Karpas-422 (cell line): ENCODE results near the gene SAFB2. TPM values are rescaled to one million over a fixed set of nuclear protein-coding genes. Genes with fewer than 3 reads are reported as not detected.

Experiments used
- DNase-seq: peaks from one replicate; pipeline ENCODE4 v3.0.0-alpha.2; 2015
- H2AFZ ChIP-seq: fragments of 200-600 bp; sonication (generic); 2 replicates; pipeline ENCODE4 v1.6.1; 2014; ENCODE audit warnings: antibody characterized with exemption, low read length, mixed read lengths
- H3K27ac ChIP-seq: fragments of 200-600 bp; sonication (generic); 2 replicates; pipeline ENCODE4 v1.5.1; 2014; ENCODE audit warnings: mild to moderate bottlenecking, low read length, moderate library complexity
- H3K27me3 ChIP-seq: fragments of 200-600 bp; sonication (generic); 2 replicates; pipeline ENCODE4 v1.6.1; 2014; ENCODE audit warnings: low read length, mixed read lengths
- H3K36me3 ChIP-seq: fragments of 200-600 bp; sonication (generic); 2 replicates; pipeline ENCODE4 v1.6.1; 2014; ENCODE audit warnings: low read length, mixed read lengths; ENCODE audit not compliant: insufficient read depth
- H3K4me1 ChIP-seq: fragments of 200-600 bp; sonication (generic); 2 replicates; pipeline ENCODE4 v1.6.1; 2014; ENCODE audit warnings: mild to moderate bottlenecking, low read length, mixed read lengths
- H3K4me2 ChIP-seq: fragments of 200-600 bp; sonication (generic); 2 replicates; pipeline ENCODE4 v1.6.1; 2014; ENCODE audit warnings: low read length, low read depth, mild to moderate bottlenecking; ENCODE audit not compliant: poor library complexity, severe bottlenecking
- H3K4me3 ChIP-seq: fragments of 200-600 bp; sonication (generic); 2 replicates; pipeline ENCODE4 v1.5.1; 2014; ENCODE audit warnings: mild to moderate bottlenecking, antibody characterized with exemption, low read length, mixed read lengths
- H3K79me2 ChIP-seq: fragments of 200-600 bp; sonication (generic); 2 replicates; pipeline ENCODE4 v1.6.1; 2014; ENCODE audit warnings: mild to moderate bottlenecking, low read length, mixed read lengths
- H3K9ac ChIP-seq: fragments of 200-600 bp; sonication (generic); 2 replicates; pipeline ENCODE4 v1.6.0; 2014; ENCODE audit warnings: low read length
- H3K9me2 ChIP-seq: fragments of 200-600 bp; sonication (generic), shearing (Covaris generic); replicated peaks from 2 replicates; pipeline ENCODE4 v1.6.0; 2014; ENCODE audit warnings: mild to moderate bottlenecking, low read length, moderate library complexity; ENCODE audit not compliant: insufficient read depth
- H3K9me3 ChIP-seq: fragments of 300-700, 200-600 bp; sonication (generic); 2 replicates; pipeline ENCODE4 v1.6.1; 2014; ENCODE audit warnings: low read length, mixed read lengths
- H4K20me1 ChIP-seq: fragments of 200-600 bp; sonication (generic); 2 replicates; pipeline ENCODE4 v1.6.1; 2014; ENCODE audit warnings: mild to moderate bottlenecking, antibody characterized with exemption, low read length, low read depth; ENCODE audit not compliant: insufficient read depth
- total RNA-seq: library from RNA; depleted of rRNA; stranded (reverse); fragments of >200 nt; shearing (Covaris generic); gene quantifications from 2 replicates; pipeline ENCODE4 v1.2.3, GENCODE V29; 2014; ENCODE audit warnings: low replicate concordance

Gene SAFB2
- total RNA-seq, 1 experiment from 2014 or later, result 40.3 TPM

DNA sequence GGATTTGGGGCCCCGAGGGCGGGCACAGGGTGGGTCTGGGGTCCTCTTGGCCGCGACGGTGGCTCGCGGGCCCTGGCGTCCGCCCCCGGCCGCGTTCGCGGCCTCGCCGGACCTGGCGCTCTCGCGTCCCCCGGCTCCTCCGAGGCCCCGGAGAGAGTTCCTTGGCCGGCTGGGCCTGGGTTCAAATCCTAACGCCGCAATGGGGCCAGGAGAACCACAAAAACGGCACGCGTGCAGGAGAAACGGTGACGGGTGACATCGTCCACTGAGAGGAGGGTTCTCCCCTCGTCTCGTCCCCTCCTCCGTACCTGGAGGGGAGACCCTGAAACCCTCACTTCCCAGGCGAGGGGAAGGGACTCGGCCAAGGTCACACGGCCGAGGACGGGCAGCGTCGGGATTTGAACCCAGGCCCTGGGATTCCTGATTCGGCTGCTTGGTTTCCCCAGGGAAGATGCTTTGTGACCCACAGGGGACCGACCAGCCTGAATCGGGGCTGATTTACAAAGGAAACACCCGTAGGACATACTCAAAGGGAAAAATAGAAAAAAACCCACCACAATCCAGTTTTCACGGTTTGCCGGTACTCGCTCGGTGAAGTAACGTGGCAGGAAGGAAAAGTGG lies 931 bp upstream of the SAFB2 start:
- peaks cover 70% of the 10 kb centered on the region for H4K20me1 ChIP-seq
- H2AFZ ChIP-seq, result no peak overlapping the region
- peak; percentile 58 for DNase-seq

DNA sequence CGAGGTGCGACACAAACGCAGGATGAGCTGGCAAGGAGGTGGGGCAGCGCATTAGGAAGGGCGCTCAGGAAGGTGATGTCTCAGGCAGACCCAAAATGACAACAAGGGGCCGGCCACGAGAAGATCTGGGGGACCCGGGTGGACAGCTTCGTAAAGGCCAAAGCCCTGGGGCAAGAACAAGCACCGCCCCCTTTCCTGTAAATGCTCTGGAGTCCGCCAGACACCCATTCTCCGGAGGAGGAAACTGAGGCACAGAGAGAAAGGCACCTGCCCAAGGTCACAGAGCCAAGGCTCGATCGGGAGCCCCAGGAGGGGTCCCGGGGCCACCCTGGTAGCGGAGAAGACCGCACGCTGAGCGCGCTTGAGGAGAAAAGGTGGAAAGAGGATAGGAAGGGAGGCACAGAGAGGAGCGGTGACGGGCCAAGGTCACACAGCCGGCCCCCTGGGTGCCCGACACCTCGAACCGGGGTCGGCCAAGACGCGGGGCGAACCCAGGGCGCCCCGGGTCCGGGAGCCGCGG lies 571 bp downstream of the SAFB2 start:
- Histone ChIP-seq H3K9me3 (no peaks in the 10 kb centered on the region), H3K4me3 (peak overlapping the region; percentile 99), H3K4me2 (peak overlapping the region; percentile 84), H3K27me3 (no peaks in the 10 kb centered on the region), H3K4me1 (peaks cover 47% of the 10 kb centered on the region), H3K9me2 (no peaks in the 10 kb centered on the region), H3K27ac (peak overlapping the region; percentile 77), H4K20me1 (peaks cover 66% of the 10 kb centered on the region), H3K36me3 (peaks cover 57% of the 10 kb centered on the region), H3K9ac (peak overlapping the region; percentile 99), H2AFZ (no peak overlapping the region), H3K79me2 (peaks cover 97% of the 10 kb centered on the region)
- DNase-seq, result no peak

More for the DNA sequence above, 931 bp upstream of the SAFB2 start:
- peaks cover 59% of the 10 kb centered on the region for H3K36me3 ChIP-seq
- H3K79me2 ChIP-seq, result peaks cover 97% of the 10 kb centered on the region
- H3K4me2 ChIP-seq, result peak overlapping the region; percentile 96
- peak overlapping the region; percentile 99 for H3K9ac ChIP-seq
- no peaks in the 10 kb centered on the region for H3K9me3 ChIP-seq
- no peaks in the 10 kb centered on the region for H3K9me2 ChIP-seq
- H3K27ac ChIP-seq, result peak overlapping the region; percentile 76
- H3K4me3 ChIP-seq, result peak overlapping the region; percentile 96
- no peaks in the 10 kb centered on the region for H3K27me3 ChIP-seq
- peaks cover 61% of the 10 kb centered on the region for H3K4me1 ChIP-seq

DNA sequence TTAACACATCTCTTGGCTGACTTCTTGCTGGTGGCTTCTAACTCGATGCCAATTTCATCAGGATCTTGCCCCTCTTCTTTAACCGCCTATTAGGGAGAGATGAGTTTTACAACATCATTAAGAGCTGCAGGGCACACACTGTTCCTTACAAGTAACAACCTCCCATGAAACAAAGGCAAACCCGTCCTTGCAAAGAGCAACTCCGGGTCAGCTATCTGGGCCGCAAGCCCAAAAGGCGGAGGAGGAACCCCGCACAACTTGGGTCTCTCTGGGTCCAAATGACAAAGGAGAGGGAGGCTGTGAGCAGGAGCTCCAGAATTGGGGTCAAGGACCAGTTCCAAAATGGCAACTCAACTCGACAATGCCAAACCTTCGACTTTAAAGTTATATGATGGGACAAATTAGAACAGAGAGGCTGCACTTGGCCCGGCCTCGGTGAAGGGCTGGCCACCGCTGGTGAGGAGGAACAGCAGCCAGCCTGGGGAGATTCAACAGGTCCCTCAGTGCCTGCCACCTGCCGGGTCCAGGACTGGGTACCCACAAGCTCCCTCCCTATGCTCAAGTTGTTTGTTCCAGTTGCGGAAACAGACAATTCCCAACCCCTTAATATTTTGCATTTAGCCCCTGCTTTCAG lies 1.1 kb downstream of the SAFB2 start:
- Histone ChIP-seq H4K20me1 (peaks cover 60% of the 10 kb centered on the region), H3K79me2 (peaks cover 95% of the 10 kb centered on the region), H3K9ac (peak overlapping the region; percentile 99), H3K9me2 (no peaks in the 10 kb centered on the region), H3K4me1 (peaks cover 41% of the 10 kb centered on the region), H3K4me3 (peak overlapping the region; percentile 99), H3K27ac (peak overlapping the region; percentile 77; the same call in 1 of the 2 replicates), H3K27me3 (no peaks in the 10 kb centered on the region), H3K4me2 (peak overlapping the region; percentile 84), H2AFZ (no peak overlapping the region), H3K36me3 (peaks cover 52% of the 10 kb centered on the region), H3K9me3 (no peaks in the 10 kb centered on the region)
- DNase-seq, result no peak

DNA sequence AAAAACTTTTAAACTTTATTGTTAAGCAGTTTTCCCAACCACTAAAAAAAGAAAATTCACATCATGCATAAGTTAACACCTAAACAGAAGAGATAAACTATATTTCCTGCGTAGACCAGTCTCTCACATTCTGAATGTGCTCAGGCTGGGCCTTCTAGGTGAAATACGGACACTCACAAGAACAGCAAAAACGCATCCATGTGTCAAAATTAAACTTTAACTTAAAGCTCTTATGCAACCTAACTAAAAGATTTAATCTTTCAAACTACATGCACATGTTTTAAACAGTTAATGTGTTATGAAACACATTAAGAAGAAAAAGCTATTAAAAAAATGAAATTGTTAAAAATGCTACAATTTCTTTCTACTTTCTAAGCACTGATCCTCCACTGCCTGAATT lies 2.6 kb downstream of the SAFB2 start:
- no peak overlapping the region for H2AFZ ChIP-seq
- no peak overlapping the region for H3K4me3 ChIP-seq
- peaks cover 50% of the 10 kb centered on the region for H3K36me3 ChIP-seq
- H3K9me3 ChIP-seq, result no peaks in the 10 kb centered on the region
- peak overlapping the region; percentile 23; the same call in 1 of the 2 replicates for H3K9ac ChIP-seq
- no peaks in the 10 kb centered on the region for H3K27me3 ChIP-seq
- peaks cover 91% of the 10 kb centered on the region for H3K79me2 ChIP-seq
- peaks cover 52% of the 10 kb centered on the region for H4K20me1 ChIP-seq
- H3K27ac ChIP-seq, result no peak overlapping the region
- no peaks in the 10 kb centered on the region for H3K9me2 ChIP-seq
- H3K4me1 ChIP-seq, result peaks cover 26% of the 10 kb centered on the region
- H3K4me2 ChIP-seq, result peak overlapping the region; percentile 84
- DNase-seq, result no peak

GRCh38 chr19:5618591-5618990 lies 4.0 kb downstream of the SAFB2 start:
- Histone ChIP-seq H3K9me3 (no peaks in the 10 kb centered on the region), H3K4me2 (no peak overlapping the region), H3K9me2 (no peaks in the 10 kb centered on the region), H3K27me3 (no peaks in the 10 kb centered on the region), H3K4me3 (no peak overlapping the region), H4K20me1 (peaks cover 38% of the 10 kb centered on the region), H3K9ac (no peak overlapping the region), H3K79me2 (peaks cover 86% of the 10 kb centered on the region), H2AFZ (no peak overlapping the region), H3K36me3 (peaks cover 59% of the 10 kb centered on the region), H3K4me1 (peaks cover 18% of the 10 kb centered on the region), H3K27ac (no peak overlapping the region)
- no peak for DNase-seq

GRCh38 chr19:5617080-5617479 lies 5.5 kb downstream of the SAFB2 start:
- Histone ChIP-seq H4K20me1 (peaks cover 35% of the 10 kb centered on the region), H3K79me2 (peaks cover 89% of the 10 kb centered on the region), H3K9me3 (no peaks in the 10 kb centered on the region), H3K4me3 (no peak overlapping the region), H3K4me2 (no peak overlapping the region), H3K9ac (no peak overlapping the region), H3K27ac (no peak overlapping the region), H2AFZ (no peak overlapping the region), H3K4me1 (peaks cover 18% of the 10 kb centered on the region), H3K27me3 (no peaks in the 10 kb centered on the region), H3K36me3 (peaks cover 74% of the 10 kb centered on the region), H3K9me2 (no peaks in the 10 kb centered on the region)
- DNase-seq, result no peak

GRCh38 chr19:5615756-5616327 lies 6.7 kb downstream of the SAFB2 start:
- no peak overlapping the region for H3K9ac ChIP-seq
- no peak overlapping the region for H3K4me3 ChIP-seq
- H3K79me2 ChIP-seq, result peaks cover 81% of the 10 kb centered on the region
- no peaks in the 10 kb centered on the region for H3K9me2 ChIP-seq
- H3K36me3 ChIP-seq, result peaks cover 74% of the 10 kb centered on the region
- no peaks in the 10 kb centered on the region for H3K27me3 ChIP-seq
- no peak overlapping the region for H2AFZ ChIP-seq
- no peak overlapping the region for H3K27ac ChIP-seq
- no peaks in the 10 kb centered on the region for H3K9me3 ChIP-seq
- DNase-seq, result no peak
- peaks cover 11% of the 10 kb centered on the region for H3K4me1 ChIP-seq
- peaks cover 26% of the 10 kb centered on the region for H4K20me1 ChIP-seq
- H3K4me2 ChIP-seq, result no peak overlapping the region
